GM13977 (cell line): Measurements from ENCODE around the gene KRT1.

Experiments
- DNase-seq: peaks from one replicate; pipeline ENCODE4 v3.0.0; 2012; ENCODE audit warnings: low spot score
- CTCF ChIP-seq: IDR thresholded peaks from 2 replicates; pipeline ENCODE4 v1.5.1; 2012; ENCODE audit warnings: mild to moderate bottlenecking, control low read depth; ENCODE audit not compliant: insufficient read depth; ENCODE audit errors: extremely low read depth, missing control alignments
- in situ Hi-C: fragments of 300-500 bp; cut with MboI; formaldehyde crosslinking; loops from one replicate; pipeline ENCODE4 v1.12.0; 2022; ENCODE audit warnings: low sequenced_read_pairs, low pct_unique_long_range_greater_than_20kb, mixed read lengths, inconsistent platforms; ENCODE audit not compliant: unreplicated experiment

KRT1 gene

DNA sequence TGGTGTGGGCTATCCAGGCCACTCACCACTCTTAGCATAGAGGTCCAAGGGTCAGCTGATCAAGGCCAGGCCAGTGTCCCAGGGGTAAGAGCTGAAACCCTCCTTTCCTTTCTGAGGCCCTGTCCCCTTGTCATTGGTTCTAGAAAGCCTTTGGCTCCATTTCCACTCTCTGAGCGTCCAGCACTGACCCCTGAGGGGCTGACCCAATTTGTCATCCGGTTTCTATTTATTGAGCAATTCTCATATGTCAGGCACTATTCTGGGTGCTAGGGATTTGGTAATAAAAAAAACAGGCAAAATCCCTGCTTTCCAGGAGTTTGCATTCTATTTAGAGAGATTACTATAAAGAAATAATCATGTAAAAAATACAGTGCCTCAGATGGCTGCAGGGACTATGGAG, 19.8 kb upstream of the KRT1 start:
- TF ChIP-seq CTCF: no peak
- DNase-seq: no peak
- in situ Hi-C loops: no loop called here

GRCh38 chr12:52699373-52699772, 19.2 kb upstream of the KRT1 start:
- in situ Hi-C loops: no loop called here
- DNase-seq: no peak

GRCh38 chr12:52698651-52699340, 18.6 kb upstream of the KRT1 start:
- no peak for DNase-seq
- in situ Hi-C loops: no loop called here
- no peak for TF ChIP-seq CTCF

More at GRCh38 chr12:52699373-52699772, 19.2 kb upstream of the KRT1 start:
- TF ChIP-seq CTCF: no peak

- in situ Hi-C loops: no loop called here
- TF ChIP-seq CTCF: no peak
- DNase-seq: no peak
These were observed 16.9 kb upstream of the KRT1 start for GRCh38 chr12:52697058-52697582.

- in situ Hi-C loops: no loop called here
- no peak for DNase-seq
- TF ChIP-seq CTCF: no peak
These were observed 16.4 kb upstream of the KRT1 start for GRCh38 chr12:52696588-52696987.

DNA sequence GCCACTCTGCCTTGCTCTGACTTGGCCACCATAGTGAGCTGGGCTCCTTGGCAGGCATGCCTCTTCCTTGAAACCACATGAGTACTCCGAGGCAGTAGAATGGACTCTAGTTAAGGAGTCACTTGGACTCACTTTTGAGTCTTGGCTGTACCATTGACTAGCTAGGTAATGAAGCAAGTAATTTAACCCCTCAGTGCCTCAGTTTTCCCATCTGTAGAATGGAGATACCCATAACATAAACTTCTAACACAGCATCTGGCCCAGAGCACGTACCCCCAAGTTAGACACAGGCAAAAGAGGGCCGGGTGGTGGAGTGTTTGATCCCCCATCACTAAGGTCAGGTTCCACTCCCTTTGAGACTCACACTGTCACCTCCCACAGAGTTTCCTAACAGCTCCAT, 14.8 kb upstream of the KRT1 start:
- DNase-seq: no peak
- TF ChIP-seq CTCF: no peak
- in situ Hi-C loops: no loop called here
